AG09319 (cell line): ENCODE results near the gene FOLR2.
"Not testable (repeated sequence)": the region's sequence is repeated elsewhere in the genome, so short reads cannot be mapped to it uniquely, and the experiment has no call there.

Experiments
- DNase-seq: peaks from one replicate; pipeline ENCODE4 v3.0.0-alpha.2; 2010; ENCODE audit warnings: low read depth; ENCODE audit errors: extremely low read depth
- CTCF ChIP-seq: IDR thresholded peaks from 2 replicates; pipeline ENCODE4 v1.5.1; 2011; ENCODE audit warnings: low read depth, mild to moderate bottlenecking, inconsistent platforms, low read length, moderate library complexity

FOLR2 gene

GRCh38 chr11:72179804-72180396, 36.7 kb upstream of the FOLR2 start:
- no peak for DNase-seq
- no peak for TF ChIP-seq CTCF

GRCh38 chr11:72180892-72181552, 35.6 kb upstream of the FOLR2 start:
- DNase-seq, result not testable (repeated sequence)

- not testable (repeated sequence) for DNase-seq
Measured at GRCh38 chr11:72181553-72181958, 35.0 kb upstream of the FOLR2 start.

- DNase-seq, result no peak
- no peak for TF ChIP-seq CTCF
Measured at GRCh38 chr11:72188267-72188666, 28.3 kb upstream of the FOLR2 start.

- no peak for DNase-seq
- TF ChIP-seq CTCF, result no peak
Measured at GRCh38 chr11:72189455-72190250, 26.9 kb upstream of the FOLR2 start.

GRCh38 chr11:72190631-72191071, 25.9 kb upstream of the FOLR2 start:
- no peak for DNase-seq
- no peak for TF ChIP-seq CTCF

- DNase-seq, result no peak
- no peak for TF ChIP-seq CTCF
Measured at GRCh38 chr11:72191961-72192381, 24.6 kb upstream of the FOLR2 start, which contains the start of gene FOLR1. Gene FOLR1, plus strand, starts transcription at chr11:72192140. Its CDS starts 34 bp downstream, at chr11:72192174.
